ENCODE data around the gene TTC28.
"Not testable (repeated sequence)": the region's sequence is repeated elsewhere in the genome, so short reads cannot be mapped to it uniquely, and the experiment has no call there.

GRCh38 chr22:28463408-28463807, 216.2 kb downstream of the TTC28 start:
- TF ChIP-seq CTCF (conservative IDR thresholded peaks at IDR 0.05 in 1 of 2, IDR thresholded peaks at IDR 0.05 in 1 of 2; ENCODE audit: low read depth in 1 of 2, low read length in 2 of 2); EZH2 (IDR thresholded peaks at IDR 0.05; ENCODE audit: low read length, missing control alignments): not testable (repeated sequence)
